Panc1 (cell line): ENCODE results near the gene FAM149B1. TPM values are rescaled to one million over a fixed set of nuclear protein-coding genes. Genes with fewer than 3 reads are reported as not detected.

Experiments
- ATAC-seq: fragments of 200-7000 bp; cut with Tn5 transposase; 2 replicates; pipeline ENCODE4 v1.9.1; 2020; ENCODE audit warnings: mild to moderate bottlenecking, moderate library complexity
- BruUV-seq: library from RNA; stranded (reverse); fragments of 400-500 nt; replicated peaks from 2 replicates; lab custom pipeline; 2021; lab: Mats Ljungman, UMichigan
- CTCF ChIA-PET: fragments of 300-600 bp; sonication (Branson Sonifier 250); formaldehyde crosslinking; loops from one replicate; lab custom pipeline; 2022; ENCODE audit warnings: antibody characterized with exemption; lab: Charles Lee
- POLR2A ChIA-PET: fragments of 300-600 bp; sonication (Branson Sonifier 250); formaldehyde crosslinking; loops from one replicate; lab custom pipeline; 2022; ENCODE audit warnings: antibody characterized with exemption; lab: Charles Lee
- DNase-seq: peaks from one replicate; pipeline ENCODE4 v3.0.0-alpha.2; 2010; ENCODE audit warnings: low read depth, low spot score
- H3K27ac ChIP-seq: 2 replicates; pipeline ENCODE4 v1.5.1; 2011; ENCODE audit warnings: mild to moderate bottlenecking, low read length, inconsistent platforms
- H3K27me3 ChIP-seq: fragments of 200-500 bp; sonication (Bioruptor generic); 2 replicates; pipeline ENCODE4 v1.6.0; 2014; ENCODE audit warnings: low read length, inconsistent platforms; ENCODE audit not compliant: control insufficient read depth, insufficient read depth
- H3K36me3 ChIP-seq: fragments of 200-500 bp; sonication (Bioruptor generic); 2 replicates; pipeline ENCODE4 v1.5.1; 2014; ENCODE audit warnings: inconsistent platforms, mild to moderate bottlenecking, low read length, moderate library complexity; ENCODE audit not compliant: control insufficient read depth, insufficient read depth
- H3K4me1 ChIP-seq: 2 replicates; pipeline ENCODE4 v1.5.1; 2011; ENCODE audit warnings: inconsistent platforms, mild to moderate bottlenecking, low read length, moderate library complexity; ENCODE audit not compliant: control insufficient read depth, insufficient read depth
- H3K4me3 ChIP-seq, 2 experiments: 2 replicates each; pipeline ENCODE4 v1.5.1; 2011 to 2012; ENCODE audit warnings: low read depth in 2 of 2, low read length in 2 of 2, mild to moderate bottlenecking in 2 of 2, inconsistent platforms in 1 of 2, moderate library complexity in 1 of 2
- H3K9me3 ChIP-seq: fragments of 200-500 bp; sonication (Bioruptor generic); 2 replicates; pipeline ENCODE4 v1.5.1; 2014; ENCODE audit warnings: low read depth, mild to moderate bottlenecking, inconsistent platforms, low read length, moderate library complexity; ENCODE audit not compliant: control insufficient read depth, insufficient read depth
- POLR2AphosphoS5 ChIP-seq: IDR thresholded peaks from 2 replicates; pipeline ENCODE4 v1.6.1; 2012; ENCODE audit warnings: mild to moderate bottlenecking, low read depth, low read length, moderate library complexity
- REST ChIP-seq, 2 experiments: IDR thresholded peaks; 2 replicates each; pipeline ENCODE4 v1.6.1; 2011 to 2012; ENCODE audit warnings: low read depth in 2 of 2, control low read depth in 1 of 2, low read length in 1 of 2, mild to moderate bottlenecking in 1 of 2, moderate library complexity in 1 of 2; ENCODE audit not compliant: insufficient read depth in 1 of 2
- SIN3A ChIP-seq: IDR thresholded peaks from 2 replicates; pipeline ENCODE4 v1.6.1; 2012; ENCODE audit warnings: low read depth, mild to moderate bottlenecking, low read length, moderate library complexity, borderline replicate concordance; ENCODE audit not compliant: insufficient read depth
- TCF7L2 ChIP-seq: IDR thresholded peaks from 2 replicates; pipeline ENCODE4 v1.6.1; 2011; ENCODE audit warnings: mild to moderate bottlenecking, low read depth, low read length, inconsistent platforms
- in situ Hi-C: cut with HindIII; loops from 2 replicates; pipeline ENCODE4 v1.10.0; 2016; ENCODE audit warnings: low sequenced_read_pairs, low pct_unique_long_range_greater_than_20kb
- intact Hi-C: fragments of 100-400 bp; cut with micrococcal nuclease; formaldehyde crosslinking; loops from one replicate; pipeline ENCODE4 v1.10.0; 2022; ENCODE audit not compliant: unreplicated experiment
- total RNA-seq: library from RNA; stranded (reverse); gene quantifications from one replicate; pipeline ENCODE4 v1.2.1, GENCODE V29; 2021; ENCODE audit not compliant: unreplicated experiment
- TF ChIP-seq, protein P1 (sequence below): fragments of 450-650 bp; IDR thresholded peaks from 2 replicates; pipeline ENCODE4 v1.5.1; 2017; ENCODE audit warnings: mild to moderate bottlenecking

The FAM149B1 gene
- total RNA-seq, 1 experiment from 2014 or later = 20.8 TPM

- Histone ChIP-seq H3K4me3 (no peak overlapping the region), H3K4me1 (no peaks in the 10 kb centered on the region), H3K36me3 (no peaks in the 10 kb centered on the region), H3K9me3 (no peaks in the 10 kb centered on the region), H3K27ac (no peak overlapping the region), H3K27me3 (no peaks in the 10 kb centered on the region)
- TF ChIP-seq, protein P1, sequence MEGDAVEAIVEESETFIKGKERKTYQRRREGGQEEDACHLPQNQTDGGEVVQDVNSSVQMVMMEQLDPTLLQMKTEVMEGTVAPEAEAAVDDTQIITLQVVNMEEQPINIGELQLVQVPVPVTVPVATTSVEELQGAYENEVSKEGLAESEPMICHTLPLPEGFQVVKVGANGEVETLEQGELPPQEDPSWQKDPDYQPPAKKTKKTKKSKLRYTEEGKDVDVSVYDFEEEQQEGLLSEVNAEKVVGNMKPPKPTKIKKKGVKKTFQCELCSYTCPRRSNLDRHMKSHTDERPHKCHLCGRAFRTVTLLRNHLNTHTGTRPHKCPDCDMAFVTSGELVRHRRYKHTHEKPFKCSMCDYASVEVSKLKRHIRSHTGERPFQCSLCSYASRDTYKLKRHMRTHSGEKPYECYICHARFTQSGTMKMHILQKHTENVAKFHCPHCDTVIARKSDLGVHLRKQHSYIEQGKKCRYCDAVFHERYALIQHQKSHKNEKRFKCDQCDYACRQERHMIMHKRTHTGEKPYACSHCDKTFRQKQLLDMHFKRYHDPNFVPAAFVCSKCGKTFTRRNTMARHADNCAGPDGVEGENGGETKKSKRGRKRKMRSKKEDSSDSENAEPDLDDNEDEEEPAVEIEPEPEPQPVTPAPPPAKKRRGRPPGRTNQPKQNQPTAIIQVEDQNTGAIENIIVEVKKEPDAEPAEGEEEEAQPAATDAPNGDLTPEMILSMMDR = no peak
- TF ChIP-seq POLR2AphosphoS5 (no peak), REST (IDR thresholded peaks at IDR 0.05; ENCODE audit: insufficient read depth in 1 of 2, low read depth in 2 of 2, low read length in 1 of 2) (no peak), TCF7L2 (no peak), SIN3A (no peak)
- intact Hi-C loops = no loop called here
- POLR2A ChIA-PET = no interaction called here
- no TSS peak for BruUV-seq
- in situ Hi-C loops = no loop called here
- CTCF ChIA-PET = no interaction called here
- ATAC-seq (no peak), DNase-seq (no peak)
Observed at GRCh38 chr10:73215749-73216148, 47.8 kb downstream of the FAM149B1 start.

DNA sequence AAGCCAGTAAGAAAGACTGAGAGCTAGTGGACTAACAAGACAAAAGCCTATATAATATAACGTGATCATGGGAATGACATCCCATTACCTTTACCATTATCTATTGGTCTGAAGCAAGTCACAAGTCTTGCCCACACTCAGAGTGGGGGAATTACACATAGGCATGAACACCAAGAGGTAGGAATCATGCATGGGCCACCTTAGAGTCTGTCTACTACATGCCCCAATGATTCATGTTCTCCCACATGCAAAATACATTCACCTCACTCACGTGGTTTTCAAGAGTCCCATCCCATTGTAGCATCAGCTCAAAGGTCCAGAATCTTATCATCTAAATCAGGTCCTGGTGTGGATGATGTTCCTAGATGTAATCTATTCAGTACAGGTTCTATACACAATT, 49.7 kb downstream of the FAM149B1 start:
- Histone ChIP-seq H3K36me3 (no peaks in the 10 kb centered on the region), H3K27ac (no peak overlapping the region), H3K9me3 (no peaks in the 10 kb centered on the region), H3K27me3 (no peaks in the 10 kb centered on the region), H3K4me1 (no peaks in the 10 kb centered on the region), H3K4me3 (no peak overlapping the region)
- in situ Hi-C loops = no loop called here
- no peak for TF ChIP-seq REST (IDR thresholded peaks at IDR 0.05; ENCODE audit: insufficient read depth in 1 of 2, low read depth in 2 of 2, low read length in 1 of 2)
- no peak for TF ChIP-seq TCF7L2
- no peak for TF ChIP-seq SIN3A
- TF ChIP-seq, protein P1 = no peak
- TF ChIP-seq POLR2AphosphoS5 = no peak
- intact Hi-C loops = no loop called here
- POLR2A ChIA-PET = no interaction called here
- ATAC-seq (no peak), DNase-seq (no peak)
- no TSS peak for BruUV-seq
- CTCF ChIA-PET = interaction anchor here (0.6 kb wide), 1 partner anchor 122 kb away, joined by 3 read pairs; no protein-coding TSS in a partner anchor
